HG02798 (cell line): Measurements from ENCODE around the gene ETS1.

Experiments
- ATAC-seq: cut with Tn5 transposase; IDR thresholded peaks from one replicate; pipeline ENCODE4 v1.9.1; 2021; ENCODE audit warnings: mild to moderate bottlenecking; ENCODE audit not compliant: unreplicated experiment, poor library complexity

The ETS1 gene

DNA sequence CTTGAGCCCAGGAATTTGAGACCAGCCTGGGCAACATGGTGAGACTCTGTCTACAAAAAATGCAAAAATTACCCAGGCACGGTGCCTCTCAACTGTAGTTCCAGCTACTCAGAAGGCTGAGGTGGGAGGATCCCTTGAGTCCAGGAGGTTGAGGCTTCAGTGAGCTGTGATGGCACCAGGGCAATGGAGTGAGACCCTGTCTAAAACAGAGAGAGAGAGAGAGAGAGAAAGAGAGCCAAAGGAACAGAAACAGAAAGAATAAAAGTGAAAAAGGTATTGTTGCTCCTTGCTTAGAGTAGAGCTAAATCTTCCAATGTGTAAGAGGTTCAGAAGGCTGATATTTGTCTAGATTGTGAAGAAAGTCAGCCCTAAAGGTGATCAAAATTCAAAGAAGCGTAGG, 8.9 kb upstream of the ETS1 start:
- peak; percentile 47 for ATAC-seq

DNA sequence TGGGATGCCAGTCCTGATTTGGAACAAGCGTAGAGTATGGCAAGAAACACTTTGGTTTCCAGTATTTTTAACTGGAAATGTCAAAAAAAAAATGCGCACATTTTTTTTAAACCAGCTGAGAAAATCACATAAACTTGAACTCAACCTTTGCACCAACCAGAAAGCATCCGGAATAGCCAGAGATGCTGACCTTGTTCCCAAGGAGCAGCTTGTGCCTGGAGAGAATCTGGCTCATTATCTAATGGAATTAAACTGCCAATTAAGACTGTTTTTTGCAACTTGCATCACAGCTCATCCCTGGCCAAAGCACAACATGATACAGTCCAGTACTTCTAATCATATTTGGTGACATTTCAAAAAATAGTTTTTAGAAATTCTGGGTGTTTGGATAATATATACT, 8.4 kb upstream of the ETS1 start:
- no peak for ATAC-seq

DNA sequence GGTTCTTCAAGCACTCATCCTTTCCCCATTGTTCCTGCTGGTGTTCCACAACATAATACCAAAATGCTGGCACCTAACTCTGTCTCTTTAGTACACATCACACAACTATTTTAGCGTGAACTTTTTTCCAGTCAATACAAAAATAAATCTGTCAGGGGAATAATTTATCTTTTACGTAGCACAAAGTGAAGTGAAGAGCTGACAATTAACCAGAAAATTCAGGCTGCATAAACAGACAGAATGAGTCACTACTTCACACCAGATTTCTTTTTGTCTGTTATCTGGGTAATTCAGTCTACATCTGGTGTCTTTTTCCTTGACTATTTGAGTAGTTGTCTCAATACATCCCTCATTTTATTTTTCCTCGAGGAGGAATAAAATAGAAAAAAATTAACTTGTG, 7.9 kb upstream of the ETS1 start:
- no peak for ATAC-seq

DNA sequence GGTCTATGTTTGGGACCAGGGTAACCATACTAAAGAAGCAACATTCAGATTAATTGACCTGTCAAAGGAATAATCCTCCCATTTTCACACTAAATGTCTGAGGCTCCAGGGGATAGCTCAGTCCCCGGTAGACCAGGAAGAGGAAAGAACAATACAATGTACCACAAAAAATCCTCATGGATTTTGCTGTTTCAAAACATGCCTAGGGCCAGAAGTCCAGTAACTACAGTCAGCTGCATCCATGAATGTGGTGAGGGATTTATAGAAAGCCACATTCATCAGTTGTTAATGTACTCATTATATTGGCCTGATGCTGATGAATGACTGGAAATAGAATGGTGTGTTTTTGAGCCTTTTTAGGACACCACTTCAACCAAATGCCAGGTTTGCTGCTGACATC, 6.9 kb upstream of the ETS1 start:
- ATAC-seq, result no peak

DNA sequence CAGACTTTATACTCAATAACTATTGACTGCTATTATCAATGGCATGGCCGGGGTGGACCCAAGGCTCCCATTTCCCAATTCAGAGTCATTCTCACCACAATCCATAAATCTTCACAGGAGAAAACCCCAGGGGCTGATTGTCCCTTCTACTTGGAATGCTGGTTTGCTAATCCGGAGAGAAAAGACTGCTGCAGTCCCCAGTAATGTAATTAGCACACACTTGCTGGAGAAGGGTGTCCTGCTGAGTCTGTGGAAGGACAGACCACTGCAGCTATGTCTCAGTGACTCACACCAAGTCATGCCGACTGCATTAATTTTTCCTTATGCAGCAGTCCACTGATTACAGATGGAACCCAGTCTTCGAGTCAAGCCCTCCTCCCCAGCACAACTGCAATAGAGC, 5.9 kb upstream of the ETS1 start:
- no peak for ATAC-seq

DNA sequence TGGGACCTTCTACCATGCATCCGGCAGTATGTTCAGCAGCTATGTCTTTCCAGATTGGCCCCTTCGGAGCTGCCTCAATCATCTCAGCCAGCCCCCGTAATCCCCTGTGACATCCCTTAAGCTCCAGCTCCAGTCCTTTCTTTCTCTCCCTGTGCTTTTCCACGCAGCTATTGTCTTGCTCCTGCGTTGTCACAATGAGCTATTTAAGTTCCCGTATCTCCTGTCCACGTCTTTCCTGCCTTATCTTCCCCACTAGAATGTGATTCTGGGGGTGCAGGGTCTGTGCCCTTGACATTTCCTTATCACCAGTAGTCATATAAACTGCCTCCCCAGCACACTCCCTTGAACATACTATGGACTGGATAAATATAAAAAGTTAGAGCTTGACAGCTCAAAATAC, 5.1 kb upstream of the ETS1 start:
- no peak for ATAC-seq

DNA sequence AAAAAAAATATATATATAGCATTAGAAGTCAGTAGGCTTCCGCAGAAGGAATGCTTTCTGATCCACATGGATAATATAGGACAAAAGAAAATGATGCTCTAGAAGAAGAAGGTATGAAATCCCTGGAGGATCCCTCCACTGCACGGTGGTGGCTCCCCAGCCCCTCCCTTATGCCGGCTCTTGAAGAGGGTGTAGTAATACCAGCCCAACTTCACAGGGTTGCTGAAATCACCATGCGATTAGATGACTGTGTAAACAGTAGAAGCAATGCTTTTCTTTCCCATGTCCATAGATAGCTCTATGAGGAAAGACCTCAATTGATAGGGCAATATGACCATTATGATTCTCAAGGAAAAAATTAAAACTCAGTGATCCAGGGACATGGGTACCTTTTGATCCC, 3.2 kb upstream of the ETS1 start:
- ATAC-seq, result no peak

DNA sequence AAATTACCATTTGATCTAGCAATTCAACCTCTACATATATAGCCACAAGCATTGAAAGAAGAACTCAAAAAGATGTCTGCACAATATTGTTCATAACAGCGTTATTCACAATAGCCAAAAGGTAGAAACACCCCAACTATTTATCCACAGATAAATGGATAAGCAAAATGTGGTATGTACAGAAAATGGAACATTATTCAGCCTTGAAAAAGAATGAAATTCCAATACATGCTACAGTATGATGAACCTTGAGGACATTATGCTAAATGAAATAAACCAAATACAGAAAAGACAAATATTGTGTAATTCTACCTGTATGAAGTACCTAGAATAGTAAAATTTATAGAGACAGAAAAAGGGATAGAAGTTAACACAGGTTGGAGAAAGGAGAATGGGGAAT, 2.6 kb upstream of the ETS1 start:
- ATAC-seq, result no peak

DNA sequence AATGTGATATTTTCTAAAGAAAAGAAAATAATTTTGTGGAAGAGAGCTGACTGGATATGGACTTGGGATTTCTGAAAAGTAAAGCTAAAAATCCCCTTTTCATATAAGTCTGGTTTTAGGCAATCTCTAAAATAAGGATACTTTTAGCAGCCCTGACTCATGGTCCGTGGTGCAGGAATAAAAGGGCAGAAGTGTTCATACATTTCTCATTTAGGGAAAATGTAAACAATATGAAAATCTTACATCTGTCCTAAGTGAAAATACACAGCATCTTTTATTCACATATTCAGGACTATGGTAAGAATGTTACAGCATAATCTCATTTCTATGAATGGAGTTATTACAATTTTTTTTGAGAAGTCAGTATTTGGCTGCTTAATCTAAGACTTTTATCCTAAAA, 735 bp upstream of the ETS1 start:
- no peak for ATAC-seq

DNA sequence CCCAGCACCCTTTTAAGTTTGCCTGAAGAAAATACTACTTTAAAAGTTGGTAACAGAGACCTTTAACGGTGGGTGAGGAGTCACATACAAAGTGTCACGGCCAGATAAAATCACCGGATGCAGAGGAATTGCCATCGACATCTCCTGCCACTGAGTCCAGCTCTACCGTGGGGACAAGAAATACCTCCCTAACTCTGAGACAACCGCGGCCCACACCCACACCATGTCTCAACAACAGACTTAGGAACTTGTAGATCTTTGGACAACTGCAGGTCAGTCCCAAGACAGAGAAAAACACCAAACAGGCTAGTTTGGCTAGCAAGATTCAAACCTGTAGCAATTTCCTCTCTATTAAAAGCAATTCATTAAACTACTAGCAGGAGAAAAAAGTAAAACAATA, 669 bp downstream of the ETS1 start:
- no peak for ATAC-seq

DNA sequence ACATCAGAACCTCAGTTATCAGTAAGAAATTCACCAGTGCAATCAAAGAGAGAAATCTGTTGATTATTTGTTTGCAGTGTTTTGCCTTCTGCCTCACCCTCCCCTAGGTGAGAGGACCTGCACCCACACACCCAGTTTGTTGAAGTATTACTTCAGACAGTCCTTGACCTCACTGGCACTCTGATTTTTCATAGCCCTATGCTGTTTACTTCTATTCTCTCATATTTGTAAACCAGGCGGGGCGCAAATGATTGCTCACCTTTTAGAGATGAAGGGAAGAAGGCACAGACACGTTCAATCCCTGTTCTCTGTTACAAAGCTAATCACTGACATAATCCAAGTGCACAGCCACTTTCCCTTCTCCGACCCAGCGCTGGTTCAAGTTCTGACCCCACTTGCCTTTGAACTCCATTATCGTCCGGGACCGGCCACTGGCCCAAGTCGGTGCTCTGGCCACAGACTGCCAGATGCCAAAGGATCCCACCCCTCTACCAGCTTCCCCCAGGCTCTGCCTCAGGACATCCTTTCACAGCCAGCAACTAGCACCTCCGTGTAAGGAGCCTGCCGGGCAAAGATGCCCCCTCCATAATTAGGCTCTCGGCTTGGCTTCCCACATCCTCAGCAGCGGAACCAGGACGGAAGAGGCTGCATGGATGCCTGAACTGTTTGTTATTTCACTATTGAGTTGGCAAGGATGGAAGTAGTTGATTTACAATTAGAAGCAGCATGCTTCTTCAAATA, 1.7 kb downstream of the ETS1 start:
- ATAC-seq, result no peak

DNA sequence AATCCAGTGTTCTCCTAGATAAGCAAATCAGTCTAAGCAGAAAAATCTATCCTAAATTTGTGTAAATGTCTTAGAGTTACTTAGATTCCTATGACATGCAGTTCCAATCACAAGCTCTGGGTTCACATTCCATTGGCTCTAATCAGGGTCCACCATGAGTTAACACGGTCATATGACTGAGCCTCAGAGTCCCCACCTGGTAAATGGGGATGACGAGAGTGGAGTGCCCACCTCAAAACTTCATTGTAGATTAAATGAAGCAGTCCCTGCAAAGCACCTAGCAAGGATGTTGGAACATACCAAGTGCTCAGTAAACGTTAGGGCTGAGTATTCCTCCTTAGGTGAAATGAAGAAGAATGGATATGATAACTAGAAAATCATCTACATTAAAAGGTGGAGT, 3.1 kb downstream of the ETS1 start:
- ATAC-seq, result no peak

DNA sequence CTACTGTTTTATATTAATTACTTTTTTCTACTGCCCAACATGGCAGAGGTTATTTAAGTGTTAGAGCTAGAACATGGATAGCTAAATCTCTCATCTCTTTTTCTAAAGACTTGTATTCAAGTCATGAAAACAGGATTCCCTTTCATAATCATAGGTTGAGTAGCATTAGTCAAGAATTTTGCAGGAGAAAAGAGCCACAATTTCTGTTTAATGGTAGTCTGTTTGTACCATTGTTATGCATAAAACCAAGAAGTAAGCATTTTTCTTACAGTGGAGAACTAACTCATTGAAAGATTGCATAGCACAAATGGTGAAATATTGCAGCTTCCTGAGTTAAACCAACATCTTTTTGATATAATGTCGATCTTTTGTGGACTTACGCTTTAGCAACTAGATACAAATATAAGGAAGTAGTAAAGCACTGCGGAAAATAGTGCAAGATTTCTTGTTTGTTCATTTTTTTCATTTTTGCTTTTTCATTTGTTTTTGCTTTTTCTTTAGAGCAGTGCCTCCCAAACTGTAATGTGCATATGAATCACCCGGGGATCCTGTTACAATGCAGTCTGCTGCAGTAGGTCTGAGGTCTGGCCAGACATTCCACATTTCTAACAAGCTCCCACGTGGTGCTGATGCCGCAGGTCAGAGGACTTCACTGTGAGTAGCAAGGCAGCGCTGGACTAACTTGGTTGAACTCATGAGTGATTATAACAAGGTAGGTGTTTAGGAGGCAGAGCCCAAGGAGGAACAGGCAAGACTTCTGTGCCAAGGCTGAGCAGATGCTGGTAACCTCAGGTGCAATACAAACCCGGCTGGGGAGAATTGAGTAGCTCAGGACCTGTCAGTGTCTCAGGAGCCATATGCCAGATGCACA, 4.6 kb downstream of the ETS1 start:
- no peak for ATAC-seq

DNA sequence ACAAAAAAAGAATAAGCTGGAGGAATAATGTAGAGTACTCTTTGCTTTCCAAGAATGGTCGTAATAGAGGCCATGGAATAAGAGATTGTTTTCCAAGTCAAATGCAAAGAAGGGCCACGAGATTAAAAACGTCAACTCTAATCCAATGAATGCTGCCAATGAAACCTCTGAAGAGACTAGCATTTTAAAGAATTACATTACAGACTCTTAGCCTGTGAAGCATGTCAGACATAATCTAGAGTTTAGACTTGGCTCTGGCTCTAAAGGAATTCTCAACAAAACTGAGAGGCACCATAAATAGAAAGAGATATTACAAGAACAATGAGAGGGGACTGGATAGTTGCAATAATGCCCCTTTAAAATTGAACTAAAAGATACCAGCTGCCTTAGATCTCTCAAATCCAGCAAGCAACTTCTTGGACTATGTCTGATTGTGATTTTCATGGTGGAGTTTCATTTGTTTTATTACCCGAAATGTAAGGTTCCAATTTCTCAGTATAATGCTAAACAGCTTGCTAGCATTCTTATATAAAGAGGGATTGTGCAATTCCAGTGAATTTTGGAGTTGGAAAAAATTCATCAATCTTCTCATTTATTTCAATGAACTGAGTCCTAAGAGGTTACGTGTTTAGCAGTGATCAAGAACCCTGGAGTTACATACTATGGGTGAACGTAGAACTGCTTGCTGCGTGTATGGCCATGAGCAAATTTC, 5.6 kb downstream of the ETS1 start:
- no peak for ATAC-seq

DNA sequence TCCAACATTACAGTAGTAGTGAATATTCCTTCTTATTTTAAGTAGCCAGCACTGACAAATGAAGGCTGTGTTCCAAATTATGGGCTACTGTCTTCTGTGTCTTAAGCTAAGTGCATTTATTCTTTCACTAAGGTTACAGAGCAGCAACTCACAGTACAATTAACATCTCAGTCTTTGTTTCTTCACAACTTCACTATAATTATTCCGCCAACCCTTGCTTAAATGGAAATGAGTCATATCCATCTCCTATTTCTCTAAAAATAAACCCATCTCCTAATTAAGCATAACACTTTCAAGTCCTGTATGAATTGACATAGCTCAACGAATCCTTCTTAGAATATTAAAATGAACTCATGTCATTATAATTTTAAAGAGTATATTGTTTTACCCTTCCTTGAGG, 6.7 kb downstream of the ETS1 start:
- no peak for ATAC-seq

DNA sequence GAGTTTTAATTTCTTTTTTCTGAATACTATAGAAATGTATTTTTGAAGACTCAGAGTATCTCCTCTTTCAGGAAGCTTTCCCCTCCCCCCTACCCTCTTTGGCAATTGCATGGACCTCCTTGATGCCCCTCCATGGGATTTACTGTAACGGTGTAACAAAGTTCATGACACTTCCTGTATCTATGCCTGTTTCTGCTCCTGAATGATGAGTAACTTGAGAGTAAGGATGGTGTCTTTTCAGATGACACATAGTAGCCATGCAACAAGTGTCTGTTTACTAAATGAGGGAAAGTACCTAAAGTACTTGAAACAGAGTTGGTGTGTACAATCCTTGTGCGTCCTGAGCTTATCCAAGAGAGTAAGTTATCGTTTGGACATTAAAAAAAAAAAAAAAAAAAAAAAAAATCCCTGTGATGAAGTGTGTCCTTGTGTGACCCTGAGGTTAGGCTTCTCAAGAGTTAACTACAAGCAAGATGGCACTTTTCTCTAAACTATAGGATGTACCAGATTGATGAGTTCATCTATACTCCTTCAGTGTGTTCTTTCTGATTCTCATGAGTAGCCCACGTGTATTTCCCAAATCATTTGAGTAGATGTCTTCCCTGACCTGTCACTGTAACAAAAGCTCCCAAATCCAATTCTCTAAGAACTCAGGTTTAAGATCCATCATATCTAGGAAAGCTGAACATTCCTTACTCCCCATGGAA, 7.4 kb downstream of the ETS1 start:
- ATAC-seq, result peak; percentile 85

DNA sequence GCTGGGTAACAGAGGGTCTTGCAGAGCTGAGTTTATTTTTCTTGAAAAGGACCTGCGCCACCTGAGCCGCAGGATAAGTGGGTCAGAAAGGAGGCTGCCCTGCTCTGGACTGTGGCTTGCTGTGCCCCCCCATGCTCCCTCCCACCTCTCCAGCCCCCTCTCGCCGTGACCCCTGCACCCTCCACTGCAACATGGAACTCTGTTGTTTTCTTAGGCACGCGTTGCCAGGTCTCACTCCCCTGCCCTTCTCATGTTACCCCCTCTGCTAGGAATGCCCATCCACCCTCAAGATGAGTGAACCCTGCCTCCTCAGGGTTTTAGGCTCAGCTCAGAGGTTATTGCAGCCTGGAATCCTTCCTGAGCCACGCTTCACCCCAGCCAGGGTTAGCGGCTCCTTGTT, 10.8 kb downstream of the ETS1 start:
- no peak for ATAC-seq

DNA sequence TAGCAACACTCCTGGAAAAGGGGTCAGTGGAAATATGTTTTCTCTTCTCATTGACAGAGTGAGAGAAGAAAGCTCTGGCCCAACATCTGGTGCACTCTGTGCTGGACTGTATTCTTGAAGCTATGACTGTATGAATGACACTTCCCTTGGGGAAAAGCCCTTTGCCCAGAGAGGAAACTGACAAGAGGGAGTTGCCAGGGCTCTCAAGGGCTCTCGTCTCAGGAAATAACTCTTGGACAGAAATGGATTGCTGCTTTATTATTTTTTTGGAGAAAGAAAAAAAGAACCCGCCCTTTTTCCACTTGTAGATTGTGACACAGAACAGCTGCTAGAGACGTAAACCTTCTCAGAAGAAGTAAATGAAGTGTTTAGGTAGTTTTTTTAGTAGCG, 11.4 kb downstream of the ETS1 start:
- ATAC-seq, result no peak

DNA sequence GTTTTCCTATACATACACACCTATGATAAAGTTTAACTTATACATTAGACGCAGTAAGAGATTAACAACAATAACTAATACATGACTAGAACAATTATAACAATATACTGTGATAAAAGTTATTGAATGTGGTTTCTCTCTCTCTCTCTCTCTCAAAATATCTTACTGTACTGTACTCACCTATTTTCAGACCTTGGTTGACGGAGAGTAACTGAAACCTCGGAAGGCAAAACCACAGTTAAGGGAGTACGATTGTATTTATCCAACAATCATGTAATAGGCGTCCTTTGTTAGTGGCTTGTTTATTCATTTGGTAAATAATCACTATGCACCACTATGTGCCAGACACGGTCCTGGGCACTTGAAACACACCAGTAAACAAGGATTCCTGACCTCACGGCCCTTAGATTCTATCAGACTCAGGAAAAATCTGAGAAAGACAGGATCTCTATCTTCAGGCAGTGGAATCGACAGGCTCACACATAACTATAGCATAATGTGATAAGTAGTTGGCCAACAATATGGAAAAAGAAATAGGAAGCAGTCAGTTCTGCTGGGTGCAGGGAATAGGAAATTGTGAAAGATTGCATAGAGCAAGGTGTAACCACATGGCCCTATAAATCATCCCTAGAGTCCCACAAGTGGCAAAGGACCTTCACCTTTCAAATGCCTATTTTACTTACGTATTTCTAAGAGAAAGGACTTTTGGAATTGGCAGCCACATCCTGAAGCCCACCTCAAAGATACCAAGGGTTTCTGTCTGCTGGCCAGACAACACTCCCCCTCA, 12.0 kb downstream of the ETS1 start:
- no peak for ATAC-seq

DNA sequence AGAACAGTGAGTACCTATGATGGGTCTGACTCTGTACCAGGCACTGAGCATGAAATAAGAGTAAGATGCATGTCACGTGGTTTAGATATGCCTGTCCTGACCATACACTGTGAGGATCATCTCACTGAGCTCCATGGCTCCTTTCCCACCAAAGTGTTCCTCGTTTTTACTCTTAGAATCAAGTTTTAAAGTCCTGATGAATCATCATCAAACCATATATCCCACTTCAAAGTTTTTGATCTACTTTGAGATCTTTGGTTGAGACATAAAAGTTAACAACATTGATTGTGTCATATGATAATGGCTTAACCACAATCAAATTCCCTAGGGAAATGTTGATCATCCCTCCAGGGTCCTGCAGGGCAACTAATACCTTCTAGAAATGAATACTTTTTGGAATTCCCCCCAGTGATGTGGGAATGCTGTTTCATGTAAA, 12.8 kb downstream of the ETS1 start:
- no peak for ATAC-seq
